NCI-H2171 (cell line): ENCODE data around the gene RICTOR.

ENCODE experiments used
- DNase-seq: peaks from one replicate; lab custom pipeline; 2025; lab: John Stamatoyannopoulos, UW

RICTOR gene

DNA sequence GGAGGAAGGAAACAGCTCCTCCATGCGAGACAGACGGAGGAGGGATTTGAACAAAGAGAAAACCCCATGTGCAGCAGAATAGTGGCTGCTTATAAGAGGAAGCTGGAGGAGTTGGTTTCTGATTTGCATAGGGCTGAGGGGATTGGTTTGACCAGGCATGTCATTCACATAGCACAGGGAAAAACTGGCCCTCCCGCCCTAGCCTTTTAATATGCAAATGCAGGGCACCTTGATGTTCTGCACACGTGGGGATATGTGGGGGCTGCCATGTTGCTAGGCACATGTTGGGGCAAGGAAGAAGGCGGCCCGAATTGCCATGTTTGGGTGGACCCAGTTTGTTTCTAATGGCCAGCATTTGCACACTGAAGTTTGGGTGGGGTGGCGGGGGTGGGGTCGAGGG, 186.2 kb downstream of the RICTOR start:
- DNase-seq, result no peak
